H9 (cell line): Measurements from ENCODE around the gene HOXC10. TPM values are rescaled to one million over a fixed set of nuclear protein-coding genes. Genes with fewer than 3 reads are reported as not detected.

Experiments used
- DNase-seq: peaks from one replicate; pipeline ENCODE4 v3.0.0-alpha.2; 2017
- H2AFZ ChIP-seq: one replicate; pipeline ENCODE4 v1.6.1; 2013; ENCODE audit warnings: mild to moderate bottlenecking, low read length, control low read depth, moderate library complexity
- H2AK5ac ChIP-seq: 2 replicates; pipeline ENCODE4 v1.6.1; 2013; ENCODE audit warnings: low read length, control low read depth, mixed read lengths; ENCODE audit not compliant: insufficient read length
- H2BK120ac ChIP-seq: one replicate; pipeline ENCODE4 v1.6.1; 2013; ENCODE audit warnings: low read depth, mild to moderate bottlenecking, low read length, control low read depth, inconsistent platforms; ENCODE audit not compliant: poor library complexity, severe bottlenecking
- H2BK12ac ChIP-seq: 2 replicates; pipeline ENCODE4 v1.6.1; 2013; ENCODE audit warnings: low read length, control low read depth, mixed read lengths, low read depth; ENCODE audit not compliant: insufficient read length
- H2BK15ac ChIP-seq: 2 replicates; pipeline ENCODE4 v1.6.1; 2013; ENCODE audit warnings: low read depth, low read length, control low read depth
- H2BK20ac ChIP-seq: one replicate; pipeline ENCODE4 v1.6.1; 2013; ENCODE audit warnings: low read depth, mild to moderate bottlenecking, low read length, control low read depth, inconsistent platforms; ENCODE audit not compliant: poor library complexity, severe bottlenecking
- H2BK5ac ChIP-seq: 2 replicates; pipeline ENCODE4 v1.6.1; 2013; ENCODE audit warnings: low read length, control low read depth, mixed read lengths; ENCODE audit not compliant: insufficient read length
- H3K14ac ChIP-seq: 2 replicates; pipeline ENCODE4 v1.6.1; 2013; ENCODE audit warnings: low read length, control low read depth; ENCODE audit not compliant: insufficient read depth
- H3K18ac ChIP-seq: 2 replicates; pipeline ENCODE4 v1.6.1; 2013; ENCODE audit warnings: low read depth, mild to moderate bottlenecking, mixed read lengths, low read length, control low read depth; ENCODE audit not compliant: insufficient read length
- H3K23ac ChIP-seq: 2 replicates; pipeline ENCODE4 v1.6.1; 2013; ENCODE audit warnings: low read length, control low read depth, mixed read lengths, low read depth; ENCODE audit not compliant: insufficient read length
- H3K23me2 ChIP-seq: 2 replicates; pipeline ENCODE4 v1.6.1; 2013; ENCODE audit warnings: low read depth, mild to moderate bottlenecking, mixed read lengths, low read length, control low read depth; ENCODE audit not compliant: insufficient read length, poor library complexity, severe bottlenecking
- H3K27ac ChIP-seq: 2 replicates; pipeline ENCODE4 v1.5.1; 2013; ENCODE audit warnings: low read length, control low read depth, mixed read lengths, low read depth; ENCODE audit not compliant: insufficient read length
- H3K27me3 ChIP-seq: 2 replicates; pipeline ENCODE4 v1.6.1; 2013; ENCODE audit warnings: low read length, control low read depth, inconsistent platforms; ENCODE audit not compliant: insufficient read depth
- H3K4ac ChIP-seq: 2 replicates; pipeline ENCODE4 v1.6.1; 2013; ENCODE audit warnings: low read depth, mild to moderate bottlenecking, control low read depth, inconsistent platforms, low read length, moderate library complexity
- H3K4me1 ChIP-seq: 2 replicates; pipeline ENCODE4 v1.6.1; 2013; ENCODE audit warnings: low read length, control low read depth, inconsistent platforms; ENCODE audit not compliant: insufficient read depth
- H3K4me2 ChIP-seq: 2 replicates; pipeline ENCODE4 v1.6.1; 2013; ENCODE audit warnings: low read length, control low read depth, mixed read lengths; ENCODE audit not compliant: insufficient read length, insufficient read depth
- H3K56ac ChIP-seq: 2 replicates; pipeline ENCODE4 v1.6.1; 2013; ENCODE audit warnings: low read depth, mild to moderate bottlenecking, mixed read lengths, low read length, control low read depth; ENCODE audit not compliant: insufficient read length
- H3K79me1 ChIP-seq: 2 replicates; pipeline ENCODE4 v1.6.1; 2013; ENCODE audit warnings: low read depth, mild to moderate bottlenecking, moderate library complexity, low read length, control low read depth, inconsistent platforms; ENCODE audit not compliant: insufficient read depth, poor library complexity, severe bottlenecking
- H3K79me2 ChIP-seq: 2 replicates; pipeline ENCODE4 v1.6.1; 2013; ENCODE audit warnings: low read length, control low read depth, inconsistent platforms; ENCODE audit not compliant: insufficient read depth
- H3K9ac ChIP-seq: 2 replicates; pipeline ENCODE4 v1.6.1; 2013; ENCODE audit warnings: low read length, control low read depth, mixed read lengths; ENCODE audit not compliant: insufficient read length; ENCODE audit errors: extremely low read depth
- H3K9me3 ChIP-seq: one replicate; pipeline ENCODE4 v1.6.1; 2013; ENCODE audit warnings: low read depth, low read length, inconsistent platforms; ENCODE audit not compliant: control insufficient read depth
- H3T11ph ChIP-seq: one replicate; pipeline ENCODE4 v1.6.1; 2013; ENCODE audit warnings: mild to moderate bottlenecking, low read length, control low read depth, inconsistent platforms
- H4K20me1 ChIP-seq: one replicate; pipeline ENCODE4 v1.6.1; 2013; ENCODE audit not compliant: control insufficient read depth, insufficient read length, insufficient read depth
- H4K5ac ChIP-seq: 2 replicates; pipeline ENCODE4 v1.6.1; 2013; ENCODE audit warnings: low read depth, mild to moderate bottlenecking, mixed read lengths, low read length, control low read depth; ENCODE audit not compliant: insufficient read length
- H4K8ac ChIP-seq: replicated peaks from 2 replicates; pipeline ENCODE4 v1.6.1; 2013; ENCODE audit warnings: low read length, control low read depth, mixed read lengths, low read depth; ENCODE audit not compliant: insufficient read length
- H4K91ac ChIP-seq: 2 replicates; pipeline ENCODE4 v1.6.1; 2013; ENCODE audit warnings: low read depth, mild to moderate bottlenecking, moderate library complexity, mixed read lengths, low read length, control low read depth; ENCODE audit not compliant: insufficient read length
- H3K27ac Mint-ChIP-seq, 3 experiments: 2 replicates in 2 of 3; 3 replicates in 1 of 3; pipeline ENCODE4 v1.8.0; 2020 to 2021; ENCODE audit warnings: mixed read lengths in 3 of 3, mild to moderate bottlenecking in 1 of 3, moderate library complexity in 1 of 3
- H3K27me3 Mint-ChIP-seq: 2 replicates; pipeline ENCODE4 v1.8.0; 2021; ENCODE audit warnings: low read depth, mild to moderate bottlenecking, moderate library complexity, mixed read lengths
- H3K36me3 Mint-ChIP-seq, 3 experiments: 2 replicates in 2 of 3; 3 replicates in 1 of 3; pipeline ENCODE4 v1.8.0; 2020 to 2021; ENCODE audit warnings: low read depth in 3 of 3, mixed read lengths in 3 of 3; ENCODE audit not compliant: insufficient read depth in 1 of 3
- H3K4me1 Mint-ChIP-seq, 2 experiments: 2 replicates each; pipeline ENCODE4 v1.8.0; 2020; ENCODE audit warnings: mixed read lengths in 2 of 2
- H3K4me3 Mint-ChIP-seq, 2 experiments: 2 replicates in 1 of 2; 3 replicates in 1 of 2; pipeline ENCODE4 v1.8.0; 2020 to 2021; ENCODE audit warnings: mild to moderate bottlenecking in 2 of 2, mixed read lengths in 2 of 2, moderate library complexity in 1 of 2
- H3K9me3 Mint-ChIP-seq, 2 experiments: 2 replicates in 1 of 2; 3 replicates in 1 of 2; pipeline ENCODE4 v1.8.0; 2020; ENCODE audit warnings: mild to moderate bottlenecking in 2 of 2, mixed read lengths in 2 of 2, moderate library complexity in 1 of 2
- CTCF ChIP-seq: fragments of 200-600 bp; sonication (generic); conservative IDR thresholded peaks from 3 replicates; pipeline ENCODE4 v1.8.0; 2021; ENCODE audit warnings: antibody characterized with exemption, mild to moderate bottlenecking
- WGBS: extraction: QIAGEN DNeasy Blood & Tissue Kit; methylation state at CpG from one replicate; pipeline ENCODE4 v1.1.7; 2013; ENCODE audit warnings: missing lambda C conversion rate, low lambda C conversion rate, mixed read lengths; ENCODE audit not compliant: insufficient read length; ENCODE audit errors: extremely low coverage; 5-methylcytosine and 5-hydroxymethylcytosine counted together
- total RNA-seq: library from RNA; stranded (reverse); gene quantifications from 2 replicates; pipeline ENCODE4 v1.2.1, GENCODE V29; 2021

The HOXC10 gene
- total RNA-seq, 1 experiment from 2014 or later = not detected

GRCh38 chr12:53940443-53941014 lies 44.4 kb upstream of the HOXC10 start:
- H3K9ac ChIP-seq = no peak overlapping the region
- no peaks in the 10 kb centered on the region for H3K36me3 Mint-ChIP-seq
- no peak overlapping the region for H4K91ac ChIP-seq
- no peaks in the 10 kb centered on the region for H4K20me1 ChIP-seq
- no peak overlapping the region for H2AK5ac ChIP-seq
- no peaks in the 10 kb centered on the region for H3K23me2 ChIP-seq
- no peaks in the 10 kb centered on the region for H3K4me1 ChIP-seq
- H3K27ac ChIP-seq = no peak overlapping the region
- no peaks in the 10 kb centered on the region for H3K79me1 ChIP-seq
- DNase-seq = no peak
- no peak overlapping the region for H3K4me2 ChIP-seq
- H3K14ac ChIP-seq = no peak overlapping the region; the same call in 1 of the 2 replicates
- H3K4ac ChIP-seq = no peak overlapping the region
- no peak for TF ChIP-seq CTCF
- H2AFZ ChIP-seq = no peak overlapping the region
- no peaks in the 10 kb centered on the region for H3K9me3 ChIP-seq
- H3K4me1 Mint-ChIP-seq = peaks cover 0 to 19% of the 10 kb centered on the region in 2 experiments; a peak in 3 of 4 replicates
- no peaks in the 10 kb centered on the region for H3K79me2 ChIP-seq
- H3K23ac ChIP-seq = no peak overlapping the region
- no peak overlapping the region; a peak in 1 of 7 replicates for H3K27ac Mint-ChIP-seq
- no peak overlapping the region for H3T11ph ChIP-seq
- H3K4me3 Mint-ChIP-seq = no peak overlapping the region
- no peak overlapping the region for H2BK5ac ChIP-seq
- H3K56ac ChIP-seq = no peak overlapping the region
- H4K5ac ChIP-seq = no peak overlapping the region
- no peak overlapping the region; the same call in 1 of the 2 replicates for H2BK15ac ChIP-seq
- H3K9me3 Mint-ChIP-seq = peaks cover 3 to 4% of the 10 kb centered on the region in 2 experiments
- no peak overlapping the region for H2BK120ac ChIP-seq
- H2BK20ac ChIP-seq = no peak overlapping the region
- peaks cover 92% of the 10 kb centered on the region for H3K27me3 ChIP-seq
- H3K18ac ChIP-seq = no peak overlapping the region
- no peak overlapping the region for H4K8ac ChIP-seq
- H3K27me3 Mint-ChIP-seq = peaks cover 98% of the 10 kb centered on the region
- no CpG with 5 or more reads among the region's 9 CpGs for WGBS
- no peak overlapping the region for H2BK12ac ChIP-seq
